Peyer's patch (tissue), 4 donors: Measurements from ENCODE around the gene STBD1.

ENCODE experiments used
- CTCF ChIP-seq, 6 experiments: fragments of 450-650 bp in 4 of 6; fragments of 200-600 bp in 2 of 6; sonication (generic) in 1 of 6; IDR thresholded peaks; one replicate each; pipeline ENCODE4 v1.5.1; 2017 to 2019; ENCODE audit warnings: antibody characterized with exemption in 6 of 6, mild to moderate bottlenecking in 3 of 6, moderate library complexity in 1 of 6
- POLR2A ChIP-seq, 2 donors: fragments of 450-650 bp; IDR thresholded peaks; one replicate each; pipeline ENCODE4 v1.5.1; 2017; ENCODE audit warnings: antibody characterized with exemption in 2 of 2, mild to moderate bottlenecking in 2 of 2, moderate library complexity in 2 of 2

- TF ChIP-seq CTCF (IDR thresholded peaks at IDR 0.05) (no peak), POLR2A (IDR thresholded peaks at IDR 0.05) (no peak)
Observed at GRCh38 chr4:76316131-76316530, 9.6 kb downstream of the STBD1 start.
